DOHH2 (cell line): ENCODE results near the gene SERAC1.

ENCODE experiments used
- CTCF ChIP-seq: fragments of 200-600 bp; sonication (generic); IDR thresholded peaks from one replicate; pipeline ENCODE4 v1.5.1; 2014; ENCODE audit warnings: antibody characterized with exemption, mild to moderate bottlenecking, low read depth, low read length; ENCODE audit not compliant: poor library complexity, severe bottlenecking
- EZH2phosphoT487 ChIP-seq: fragments of 200-600 bp; sonication (generic); IDR thresholded peaks from 2 replicates; pipeline ENCODE4 v1.6.1; 2017; ENCODE audit warnings: borderline replicate concordance, mild to moderate bottlenecking, antibody characterized with exemption, low read length, moderate library complexity, mixed read lengths

- TF ChIP-seq CTCF, result no peak
- TF ChIP-seq EZH2phosphoT487, result no peak
Observed at GRCh38 chr6:158071121-158072082, 96.7 kb downstream of the SERAC1 start.
